HUES64 (cell line): ENCODE measurements around the gene TLX1.

Source experiments
- H3K27ac ChIP-seq: 2 replicates; pipeline ENCODE4 v1.7.0; 2013; ENCODE audit warnings: low read depth, low read length, inconsistent platforms
- H3K27me3 ChIP-seq: 2 replicates; pipeline ENCODE4 v1.6.1; 2013; ENCODE audit warnings: mild to moderate bottlenecking, low read length; ENCODE audit not compliant: insufficient read depth
- H3K36me3 ChIP-seq: 2 replicates; pipeline ENCODE4 v1.6.1; 2013; ENCODE audit warnings: mild to moderate bottlenecking, low read length; ENCODE audit not compliant: insufficient read depth
- H3K4me1 ChIP-seq: 2 replicates; pipeline ENCODE4 v1.6.1; 2013; ENCODE audit warnings: mild to moderate bottlenecking, low read length, moderate library complexity; ENCODE audit not compliant: insufficient read depth
- H3K4me3 ChIP-seq: 2 replicates; pipeline ENCODE4 v1.5.1; 2013; ENCODE audit warnings: mild to moderate bottlenecking, low read length, moderate library complexity
- H3K9ac ChIP-seq: 2 replicates; pipeline ENCODE4 v1.6.1; 2013; ENCODE audit warnings: mild to moderate bottlenecking, low read depth, low read length
- H3K9me3 ChIP-seq: 2 replicates; pipeline ENCODE4 v1.6.1; 2013; ENCODE audit warnings: low read depth, low read length; ENCODE audit not compliant: insufficient read depth
- WGBS: fragments of 150-250, 120-280 bp; methylation state at CpG from one replicate; pipeline ENCODE4 v1.1.7; 2013; ENCODE audit warnings: missing lambda C conversion rate; 5-methylcytosine and 5-hydroxymethylcytosine counted together

The TLX1 gene

DNA sequence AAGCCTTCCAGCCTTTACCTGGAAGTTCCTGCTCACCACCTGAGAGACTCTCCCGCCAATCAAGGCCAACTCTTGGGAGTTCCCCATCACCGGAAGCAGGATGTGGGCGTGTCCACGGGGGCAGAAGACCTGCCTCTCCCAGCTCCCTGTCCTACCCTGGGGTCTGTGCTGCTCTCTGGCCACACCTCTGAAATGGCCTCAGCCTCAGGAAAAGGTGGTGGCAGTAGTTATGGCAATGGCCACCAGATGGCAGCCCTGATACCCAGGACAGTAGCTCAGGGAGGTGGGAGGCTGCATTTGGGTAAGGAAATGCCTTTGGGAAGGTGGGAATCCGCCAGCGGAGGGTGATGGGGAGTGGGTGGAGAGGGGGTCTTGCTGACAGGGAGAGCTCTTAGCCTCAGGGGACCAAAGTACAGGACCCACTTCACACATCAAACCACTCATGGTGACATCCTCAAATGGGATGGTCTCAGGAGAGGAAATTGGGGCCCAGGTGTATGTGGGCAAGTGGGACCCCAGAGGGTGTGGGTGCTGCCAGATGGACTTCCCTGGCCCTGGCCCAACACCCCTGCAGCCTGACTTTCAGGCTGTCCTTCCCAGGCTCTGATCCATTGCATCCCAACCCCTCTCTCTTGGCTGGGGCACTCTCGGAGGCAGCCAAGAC, 35.4 kb upstream of the TLX1 start:
- Histone ChIP-seq H3K27me3 (peaks cover 58% of the 10 kb centered on the region), H3K27ac (no peak overlapping the region), H3K36me3 (no peaks in the 10 kb centered on the region), H3K4me3 (no peak overlapping the region), H3K4me1 (peaks cover 7% of the 10 kb centered on the region), H3K9me3 (no peaks in the 10 kb centered on the region), H3K9ac (no peak overlapping the region)
- 19% methylated on average over 7 of the region's 7 CpGs for WGBS

DNA sequence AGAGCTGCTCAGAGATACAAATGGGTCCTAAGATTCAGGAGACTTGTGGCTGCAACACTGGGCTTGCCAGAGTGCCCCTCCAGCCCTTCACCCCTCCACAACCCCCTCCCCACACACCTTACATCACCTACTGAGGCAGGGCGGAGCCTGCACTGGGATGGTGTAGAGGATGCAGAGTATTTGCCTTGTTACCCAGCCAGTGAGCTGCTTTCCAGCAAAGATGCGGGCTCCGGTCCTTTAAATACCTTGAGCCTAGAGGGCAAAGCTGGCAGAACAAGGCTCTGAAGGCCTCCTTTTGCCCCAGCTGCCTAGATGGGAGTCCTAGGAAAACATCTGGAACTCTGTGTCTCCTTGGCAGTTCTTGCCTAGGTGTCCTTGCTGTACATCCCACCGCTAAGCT, 34.7 kb upstream of the TLX1 start:
- WGBS, result 95% methylated on average over 4 of the region's 4 CpGs

DNA sequence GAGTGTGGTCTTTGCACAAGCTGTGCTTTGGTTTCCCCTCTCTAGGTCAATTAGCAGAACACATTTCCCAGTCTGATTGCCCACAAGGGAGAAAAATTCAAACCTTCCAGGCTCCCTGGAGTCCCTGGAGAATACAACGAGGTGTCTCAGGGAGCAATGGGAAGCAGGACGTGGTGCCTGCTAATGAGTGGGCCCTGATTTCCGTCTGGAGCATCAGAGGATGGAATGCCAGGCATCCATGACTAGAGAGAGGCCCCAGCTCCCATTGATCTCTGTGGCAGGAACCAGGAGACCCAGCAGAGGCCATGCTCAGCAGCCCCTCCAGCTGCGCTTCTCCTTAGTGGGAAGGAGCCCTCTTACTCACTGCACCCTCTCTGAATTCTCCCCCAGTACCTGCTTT, 33.2 kb upstream of the TLX1 start:
- Histone ChIP-seq H3K4me3 (no peak overlapping the region), H3K27me3 (peaks cover 57% of the 10 kb centered on the region), H3K36me3 (no peaks in the 10 kb centered on the region), H3K4me1 (peaks cover 6% of the 10 kb centered on the region), H3K9me3 (no peaks in the 10 kb centered on the region), H3K27ac (no peak overlapping the region), H3K9ac (no peak overlapping the region)
- WGBS, result 49% methylated on average over 4 of the region's 4 CpGs

More for the DNA sequence above, 34.7 kb upstream of the TLX1 start:
- Histone ChIP-seq H3K36me3 (no peaks in the 10 kb centered on the region), H3K27ac (no peak overlapping the region), H3K9me3 (no peaks in the 10 kb centered on the region), H3K27me3 (peaks cover 57% of the 10 kb centered on the region), H3K4me1 (peaks cover 7% of the 10 kb centered on the region), H3K9ac (no peak overlapping the region), H3K4me3 (no peak overlapping the region)

DNA sequence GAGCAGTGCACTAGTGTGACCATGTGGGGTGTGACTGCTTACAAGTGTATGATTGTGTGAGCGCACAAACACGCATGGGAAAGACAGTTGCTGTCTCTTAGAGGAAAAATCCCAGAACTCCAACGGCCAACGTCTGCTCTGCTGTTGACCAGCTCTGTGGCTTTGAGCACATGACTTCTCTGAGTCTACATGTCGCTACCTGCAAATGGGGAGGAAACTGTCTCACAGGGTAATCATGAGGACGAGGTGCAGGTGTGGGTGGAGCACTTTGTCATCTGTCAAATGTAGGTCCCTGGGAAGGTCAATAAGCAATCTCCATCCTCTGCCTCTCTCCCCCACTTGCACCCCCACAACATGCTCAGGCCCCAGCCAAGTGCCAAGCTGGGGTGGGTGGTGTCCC, 31.2 kb upstream of the TLX1 start:
- Histone ChIP-seq H3K9ac (no peak overlapping the region), H3K4me3 (no peak overlapping the region), H3K4me1 (peaks cover 4% of the 10 kb centered on the region; the same call in 1 of the 2 replicates), H3K27me3 (peaks cover 62% of the 10 kb centered on the region), H3K36me3 (no peaks in the 10 kb centered on the region), H3K27ac (no peak overlapping the region), H3K9me3 (no peaks in the 10 kb centered on the region)
- 87% methylated on average over 6 of the region's 6 CpGs for WGBS

- 68% methylated on average over 4 of the region's 4 CpGs for WGBS
- Histone ChIP-seq H3K9ac (no peak overlapping the region), H3K4me3 (no peak overlapping the region), H3K9me3 (no peaks in the 10 kb centered on the region), H3K36me3 (no peaks in the 10 kb centered on the region), H3K27ac (no peak overlapping the region), H3K4me1 (0 out of 2 replicates have a peak, but pooled peaks cover 4% of the 10 kb centered on the region), H3K27me3 (peaks cover 63% of the 10 kb centered on the region)
Observed at GRCh38 chr10:101101372-101101881, 29.7 kb upstream of the TLX1 start.

- H3K36me3 ChIP-seq, result no peaks in the 10 kb centered on the region
- peaks cover 56% of the 10 kb centered on the region for H3K27me3 ChIP-seq
- 94% methylated on average over 2 of the region's 2 CpGs for WGBS
- H3K9me3 ChIP-seq, result no peaks in the 10 kb centered on the region
- no peaks in the 10 kb centered on the region for H3K4me1 ChIP-seq
- H3K4me3 ChIP-seq, result no peak overlapping the region
- no peak overlapping the region for H3K9ac ChIP-seq
- H3K27ac ChIP-seq, result no peak overlapping the region
Observed at GRCh38 chr10:101103430-101103829, 27.7 kb upstream of the TLX1 start.

GRCh38 chr10:101106351-101106750, 24.7 kb upstream of the TLX1 start:
- H3K27me3 ChIP-seq, result peaks cover 39% of the 10 kb centered on the region
- no peaks in the 10 kb centered on the region for H3K4me1 ChIP-seq
- no peak overlapping the region for H3K9ac ChIP-seq
- no peaks in the 10 kb centered on the region for H3K36me3 ChIP-seq
- no peak overlapping the region for H3K27ac ChIP-seq
- no peak overlapping the region for H3K4me3 ChIP-seq
- H3K9me3 ChIP-seq, result no peaks in the 10 kb centered on the region
- WGBS, result 73% methylated on average over 5 of the region's 6 CpGs

- Histone ChIP-seq H3K27me3 (peaks cover 31% of the 10 kb centered on the region), H3K9me3 (no peaks in the 10 kb centered on the region), H3K36me3 (no peaks in the 10 kb centered on the region), H3K27ac (no peak overlapping the region), H3K9ac (no peak overlapping the region), H3K4me1 (no peaks in the 10 kb centered on the region), H3K4me3 (no peak overlapping the region)
- 95% methylated on average over 5 of the region's 5 CpGs for WGBS
Observed at GRCh38 chr10:101107771-101108170, 23.3 kb upstream of the TLX1 start.

DNA sequence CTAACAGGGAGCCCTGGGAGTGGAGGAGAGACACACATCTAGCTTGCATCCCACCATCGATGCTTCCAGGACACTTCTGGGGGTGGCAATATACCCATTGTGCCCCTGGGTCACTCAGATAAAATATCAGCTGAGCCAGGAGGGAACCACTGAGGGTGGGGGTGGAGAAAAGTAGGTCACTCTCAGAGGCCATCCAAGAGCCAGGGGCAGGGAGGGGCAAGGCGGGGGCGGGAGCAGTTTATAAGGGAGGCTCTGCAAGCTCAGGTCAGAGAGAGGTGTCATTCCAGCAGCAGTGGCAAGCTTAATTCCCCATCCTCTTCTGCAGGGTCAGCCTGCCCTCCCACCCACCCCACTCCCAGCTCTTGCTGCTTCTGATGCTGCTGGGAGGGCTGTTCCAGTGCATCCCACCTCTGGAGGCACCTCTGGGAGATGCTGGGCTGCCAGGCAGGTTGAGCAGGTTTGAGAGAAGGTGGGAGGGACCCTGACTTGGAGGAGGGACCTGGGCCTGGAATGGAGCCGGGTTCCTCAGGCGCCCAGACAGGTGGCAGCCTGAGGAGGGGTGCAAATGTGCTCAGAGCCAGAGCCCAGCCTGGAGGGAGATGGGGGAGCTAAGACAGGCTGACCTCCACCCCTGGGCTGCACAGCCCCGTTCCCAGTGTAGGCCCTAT, 20.1 kb upstream of the TLX1 start:
- 84% methylated on average over 6 of the region's 6 CpGs for WGBS
- H3K27ac ChIP-seq, result no peak overlapping the region

GRCh38 chr10:101111547-101111946, 19.6 kb upstream of the TLX1 start:
- no peaks in the 10 kb centered on the region for H3K9me3 ChIP-seq
- H3K27ac ChIP-seq, result no peak overlapping the region
- peaks cover 39% of the 10 kb centered on the region for H3K27me3 ChIP-seq
- no peak overlapping the region for H3K4me3 ChIP-seq
- no peaks in the 10 kb centered on the region for H3K36me3 ChIP-seq
- no peak overlapping the region for H3K9ac ChIP-seq
- no peaks in the 10 kb centered on the region for H3K4me1 ChIP-seq
- 94% methylated on average over 8 of the region's 8 CpGs for WGBS

More for the DNA sequence above, 20.1 kb upstream of the TLX1 start:
- Histone ChIP-seq H3K4me1 (no peaks in the 10 kb centered on the region), H3K27me3 (peaks cover 36% of the 10 kb centered on the region), H3K9ac (no peak overlapping the region), H3K4me3 (no peak overlapping the region), H3K36me3 (no peaks in the 10 kb centered on the region), H3K9me3 (no peaks in the 10 kb centered on the region)

DNA sequence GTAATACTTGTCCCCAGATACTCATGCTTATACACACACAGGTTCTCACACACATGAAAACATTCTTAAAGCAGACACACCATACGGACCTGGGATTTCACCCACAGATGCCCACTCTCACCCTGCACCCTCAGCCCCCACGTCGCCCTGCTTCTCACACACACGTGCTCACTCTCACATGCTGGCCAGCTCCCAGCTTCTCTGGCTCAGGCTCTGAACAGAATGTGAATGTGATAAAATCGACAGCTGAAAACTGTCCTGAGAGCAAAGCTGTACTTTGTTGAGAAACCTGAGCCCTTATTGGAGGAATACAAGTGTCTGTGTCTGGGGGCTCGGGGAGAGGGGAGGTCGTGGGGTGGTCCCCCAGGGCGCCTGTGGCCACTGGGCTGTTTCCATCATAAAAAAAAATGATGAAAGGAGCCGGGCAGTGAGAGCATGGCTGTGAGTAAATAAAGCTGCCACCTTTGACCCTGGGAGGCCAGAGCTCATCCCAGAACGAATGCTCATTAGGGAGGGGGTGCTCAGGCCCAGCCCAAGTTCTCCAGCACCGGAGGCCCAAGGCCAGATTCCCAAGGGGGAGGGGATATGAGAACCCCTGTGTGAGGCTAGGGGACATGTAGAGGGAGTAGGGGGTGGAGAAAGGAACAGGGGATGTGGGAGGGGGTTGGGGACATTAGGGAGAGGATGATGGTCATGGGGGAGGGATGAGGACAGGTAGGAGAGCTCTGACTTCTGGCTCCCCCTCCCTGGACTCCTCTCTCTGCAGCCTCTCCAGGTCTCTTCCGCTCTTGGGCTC, 18.1 kb upstream of the TLX1 start:
- peaks cover 48% of the 10 kb centered on the region for H3K27me3 ChIP-seq
- no peaks in the 10 kb centered on the region for H3K36me3 ChIP-seq
- no peaks in the 10 kb centered on the region for H3K4me1 ChIP-seq
- no peak overlapping the region for H3K4me3 ChIP-seq
- 55% methylated on average over 12 of the region's 12 CpGs for WGBS
- H3K9me3 ChIP-seq, result no peaks in the 10 kb centered on the region
- H3K27ac ChIP-seq, result no peak overlapping the region
- H3K9ac ChIP-seq, result no peak overlapping the region
